GM19463 (cell line): ENCODE measurements around the gene OR1I1.
"Not testable (repeated sequence)": the region's sequence is repeated elsewhere in the genome, so short reads cannot be mapped to it uniquely, and the experiment has no call there.

Experiments used
- ATAC-seq: cut with Tn5 transposase; IDR thresholded peaks from one replicate; pipeline ENCODE4 v1.9.1; 2021; ENCODE audit warnings: mild to moderate bottlenecking, moderate library complexity; ENCODE audit not compliant: unreplicated experiment

The OR1I1 gene

GRCh38 chr19:15097980-15098379, 16.0 kb downstream of the OR1I1 start:
- not testable (repeated sequence) for ATAC-seq

DNA sequence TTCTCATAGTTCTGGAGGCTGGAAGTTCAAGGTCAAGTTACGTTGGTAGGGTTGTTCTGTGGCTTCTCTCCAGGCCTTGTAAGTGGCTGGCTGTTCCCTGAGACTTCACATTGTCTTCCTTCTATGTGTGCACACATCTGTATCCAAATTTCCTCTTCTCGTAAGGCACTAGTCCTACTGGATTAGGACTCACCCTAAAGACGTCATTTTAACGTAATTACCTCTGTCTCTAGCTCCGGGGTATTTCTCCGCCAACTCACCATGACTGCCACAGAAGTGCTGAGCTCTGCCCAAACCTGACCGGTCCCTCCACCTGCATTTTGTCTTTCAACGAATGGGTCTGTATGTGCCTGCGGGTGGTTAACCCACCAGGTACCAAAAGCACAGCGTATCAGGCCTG, 16.4 kb downstream of the OR1I1 start:
- ATAC-seq, result no peak

- ATAC-seq, result no peak
These were observed 17.1 kb downstream of the OR1I1 start for GRCh38 chr19:15099017-15099582.

DNA sequence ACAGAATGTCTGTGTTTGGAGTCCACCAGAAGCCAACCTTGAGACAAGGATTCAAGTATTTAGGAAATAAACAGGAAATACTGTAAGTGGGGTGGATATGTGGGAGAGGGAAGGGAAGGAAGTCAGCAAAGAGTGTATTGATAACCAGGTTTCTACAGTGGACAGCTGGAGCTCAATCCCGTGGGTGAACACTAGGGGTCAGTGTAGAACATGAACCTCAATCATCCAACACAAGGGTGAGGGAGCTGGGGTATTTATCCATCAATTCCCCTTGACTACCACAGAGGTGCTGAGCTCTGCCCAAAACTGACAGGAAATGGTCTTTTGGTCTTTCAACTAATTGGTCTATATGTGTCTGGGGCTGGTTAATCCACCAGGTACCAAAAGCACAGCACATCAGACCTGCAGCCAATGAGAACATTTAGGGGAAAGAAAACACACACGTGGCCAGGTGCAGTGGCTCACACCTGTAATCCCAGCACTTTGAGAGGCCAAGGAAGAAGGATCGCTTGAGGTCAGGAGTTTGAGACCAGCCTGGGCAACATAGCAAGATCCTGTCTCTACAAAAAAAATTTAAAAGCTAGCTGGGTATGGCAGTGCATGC, 19.6 kb downstream of the OR1I1 start:
- no peak for ATAC-seq

GRCh38 chr19:15104003-15104402, 22.0 kb downstream of the OR1I1 start:
- no peak for ATAC-seq

- ATAC-seq, result no peak
These were observed 22.4 kb downstream of the OR1I1 start for GRCh38 chr19:15104411-15104810.

- ATAC-seq, result no peak
These were observed 23.0 kb downstream of the OR1I1 start for GRCh38 chr19:15105044-15105443.

DNA sequence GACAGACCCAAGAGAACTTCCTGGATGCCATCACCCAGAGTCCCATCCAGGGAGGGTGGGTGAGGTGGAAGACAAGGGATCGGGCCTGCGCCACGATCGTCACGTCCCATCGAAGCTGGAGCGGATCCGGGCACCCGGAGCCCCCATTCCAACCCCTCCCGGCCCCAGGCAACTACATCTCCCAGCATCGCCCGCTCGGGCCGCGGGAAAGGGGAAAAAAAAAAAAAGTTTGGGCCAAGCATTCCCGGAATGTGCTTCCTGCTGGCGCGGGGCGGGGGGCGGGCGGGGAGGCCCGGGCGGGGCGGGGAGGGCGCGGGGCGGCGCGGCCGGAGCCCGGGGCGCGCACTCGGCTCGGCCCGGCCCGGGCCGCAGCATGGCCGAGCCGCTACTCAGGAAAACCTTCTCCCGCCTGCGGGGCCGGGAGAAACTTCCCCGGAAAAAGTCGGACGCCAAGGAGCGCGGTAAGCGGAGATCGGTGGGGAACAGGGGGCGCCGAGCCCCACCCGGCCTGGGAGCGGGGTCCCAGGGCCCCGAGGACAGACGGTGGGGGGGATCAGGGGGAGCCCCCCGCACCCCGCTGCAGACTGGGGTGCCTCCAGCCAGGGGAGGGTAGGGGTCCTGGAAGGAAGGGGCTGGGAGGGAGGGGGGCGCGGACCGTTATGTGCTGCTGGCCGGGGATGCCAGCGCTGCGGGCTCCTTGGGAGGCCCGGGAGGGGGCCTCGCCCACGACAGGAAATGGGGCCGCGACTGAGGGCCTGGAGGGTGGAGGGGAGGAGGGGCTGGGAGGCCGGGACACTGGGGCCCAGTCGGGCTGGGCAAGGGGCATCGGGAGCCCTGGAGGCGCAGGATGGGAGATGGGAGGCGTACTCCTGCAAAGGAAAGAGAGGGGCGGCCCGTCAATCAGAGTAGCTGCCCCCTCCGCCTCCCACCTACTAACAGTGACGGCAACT, 25.3 kb downstream of the OR1I1 start, which contains the start of gene SYDE1:
Gene SYDE1, plus strand, starts transcription at position 341 of the 950 bp plus-strand sequence. Its CDS starts 33 bp downstream, at position 374.
- ATAC-seq, result no peak

DNA sequence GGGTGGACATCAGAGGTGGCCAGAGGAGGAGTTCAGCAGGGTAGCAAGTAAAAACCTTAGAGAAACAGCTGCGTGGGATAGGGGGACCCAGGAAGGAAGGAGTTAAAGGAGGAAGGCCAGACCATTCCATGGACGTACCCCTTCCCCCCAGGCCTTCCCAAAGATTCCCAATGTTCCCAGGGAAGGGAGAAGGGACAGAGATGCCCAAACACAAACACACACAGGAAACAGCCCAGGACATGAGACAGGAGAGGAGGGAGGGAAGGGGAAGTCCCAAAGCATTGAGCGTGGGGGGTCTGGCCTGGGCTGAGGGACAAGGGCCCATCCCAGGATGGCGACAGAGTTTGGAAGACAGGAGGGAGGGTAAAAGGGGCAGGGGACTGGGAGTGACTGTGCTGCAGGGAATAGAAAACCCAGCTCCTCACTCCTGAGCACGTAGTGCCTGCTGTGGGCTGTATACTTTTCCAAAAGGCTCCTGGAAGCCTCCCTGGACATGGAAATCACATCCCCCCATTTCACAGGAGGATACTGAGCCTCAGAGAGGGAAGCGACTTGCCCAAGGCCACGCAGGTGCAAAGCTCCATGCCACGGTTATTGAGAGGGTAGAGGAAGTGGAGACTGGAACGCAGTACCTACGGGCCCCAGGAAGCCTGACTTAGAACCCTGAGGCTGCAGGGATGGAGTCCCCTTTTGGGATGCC, 26.3 kb downstream of the OR1I1 start:
- no peak for ATAC-seq

- no peak for ATAC-seq
These were observed 27.1 kb downstream of the OR1I1 start for GRCh38 chr19:15108845-15109767.

DNA sequence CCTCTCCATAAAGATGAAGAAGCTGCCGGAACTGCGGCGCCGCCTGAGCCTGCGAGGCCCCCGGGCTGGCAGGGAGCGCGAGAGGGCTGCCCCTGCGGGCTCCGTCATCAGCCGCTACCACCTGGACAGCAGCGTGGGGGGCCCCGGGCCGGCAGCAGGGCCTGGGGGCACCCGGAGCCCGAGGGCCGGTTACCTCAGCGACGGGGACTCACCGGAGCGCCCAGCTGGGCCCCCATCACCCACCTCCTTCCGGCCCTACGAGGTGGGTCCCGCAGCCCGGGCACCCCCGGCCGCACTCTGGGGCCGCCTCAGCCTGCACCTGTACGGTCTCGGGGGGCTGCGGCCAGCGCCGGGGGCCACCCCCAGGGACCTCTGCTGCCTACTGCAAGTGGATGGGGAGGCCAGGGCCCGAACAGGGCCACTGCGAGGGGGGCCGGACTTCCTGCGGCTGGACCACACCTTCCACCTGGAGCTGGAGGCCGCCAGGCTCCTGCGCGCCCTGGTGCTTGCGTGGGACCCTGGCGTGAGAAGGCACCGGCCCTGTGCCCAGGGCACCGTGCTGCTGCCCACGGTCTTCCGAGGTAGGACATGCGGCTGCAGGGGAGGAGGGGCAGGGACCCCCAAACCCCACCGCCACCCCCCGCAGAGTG, 27.9 kb downstream of the OR1I1 start:
- no peak for ATAC-seq

DNA sequence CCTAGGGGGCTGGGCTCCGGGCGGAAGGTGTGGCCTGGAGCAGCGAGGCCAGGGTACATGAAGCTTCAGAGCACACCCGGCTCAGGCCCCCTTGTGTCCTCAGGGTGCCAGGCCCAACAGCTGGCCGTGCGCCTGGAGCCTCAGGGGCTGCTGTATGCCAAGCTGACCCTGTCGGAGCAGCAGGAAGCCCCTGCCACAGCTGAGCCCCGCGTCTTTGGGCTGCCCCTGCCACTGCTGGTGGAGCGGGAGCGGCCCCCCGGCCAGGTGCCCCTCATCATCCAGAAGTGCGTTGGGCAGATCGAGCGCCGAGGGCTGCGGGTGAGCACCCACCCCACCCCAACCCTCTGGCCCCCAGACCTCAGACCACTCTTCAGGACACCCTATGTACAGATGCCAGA, 28.4 kb downstream of the OR1I1 start:
- no peak for ATAC-seq

DNA sequence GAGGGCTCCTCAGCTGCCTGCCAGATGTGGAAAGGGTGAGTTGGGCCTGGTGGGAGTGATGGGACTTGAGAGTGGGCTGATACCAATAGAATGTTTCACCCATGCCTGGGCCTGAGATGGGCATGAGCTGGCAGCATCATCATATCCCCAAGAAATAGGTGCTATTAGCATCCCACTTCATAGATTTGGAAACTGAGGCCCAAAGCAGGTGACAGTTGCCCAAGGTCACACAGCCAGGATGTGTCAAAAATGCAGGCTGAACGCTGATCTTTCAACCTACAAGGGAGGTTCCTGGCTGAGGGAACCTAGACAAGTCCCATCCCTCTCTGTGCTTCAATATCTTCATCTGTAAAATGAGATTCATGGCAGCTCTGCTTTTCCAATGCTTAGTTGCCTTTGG, 29.7 kb downstream of the OR1I1 start:
- no peak for ATAC-seq

DNA sequence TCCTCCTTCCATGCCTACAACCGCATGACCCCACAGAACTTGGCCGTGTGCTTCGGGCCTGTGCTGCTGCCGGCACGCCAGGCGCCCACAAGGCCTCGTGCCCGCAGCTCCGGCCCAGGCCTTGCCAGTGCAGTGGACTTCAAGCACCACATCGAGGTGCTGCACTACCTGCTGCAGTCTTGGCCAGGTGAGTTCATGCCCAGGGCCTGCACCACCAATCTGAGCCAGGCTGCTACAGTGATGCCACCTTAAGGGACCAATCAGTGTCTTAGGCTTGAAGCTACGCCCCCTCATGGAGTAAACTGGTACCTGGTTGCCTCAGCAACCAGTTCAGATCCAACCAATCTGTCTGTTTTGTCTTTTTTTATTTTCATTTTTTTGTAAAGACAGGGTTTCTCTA, 30.4 kb downstream of the OR1I1 start:
- ATAC-seq, result no peak

DNA sequence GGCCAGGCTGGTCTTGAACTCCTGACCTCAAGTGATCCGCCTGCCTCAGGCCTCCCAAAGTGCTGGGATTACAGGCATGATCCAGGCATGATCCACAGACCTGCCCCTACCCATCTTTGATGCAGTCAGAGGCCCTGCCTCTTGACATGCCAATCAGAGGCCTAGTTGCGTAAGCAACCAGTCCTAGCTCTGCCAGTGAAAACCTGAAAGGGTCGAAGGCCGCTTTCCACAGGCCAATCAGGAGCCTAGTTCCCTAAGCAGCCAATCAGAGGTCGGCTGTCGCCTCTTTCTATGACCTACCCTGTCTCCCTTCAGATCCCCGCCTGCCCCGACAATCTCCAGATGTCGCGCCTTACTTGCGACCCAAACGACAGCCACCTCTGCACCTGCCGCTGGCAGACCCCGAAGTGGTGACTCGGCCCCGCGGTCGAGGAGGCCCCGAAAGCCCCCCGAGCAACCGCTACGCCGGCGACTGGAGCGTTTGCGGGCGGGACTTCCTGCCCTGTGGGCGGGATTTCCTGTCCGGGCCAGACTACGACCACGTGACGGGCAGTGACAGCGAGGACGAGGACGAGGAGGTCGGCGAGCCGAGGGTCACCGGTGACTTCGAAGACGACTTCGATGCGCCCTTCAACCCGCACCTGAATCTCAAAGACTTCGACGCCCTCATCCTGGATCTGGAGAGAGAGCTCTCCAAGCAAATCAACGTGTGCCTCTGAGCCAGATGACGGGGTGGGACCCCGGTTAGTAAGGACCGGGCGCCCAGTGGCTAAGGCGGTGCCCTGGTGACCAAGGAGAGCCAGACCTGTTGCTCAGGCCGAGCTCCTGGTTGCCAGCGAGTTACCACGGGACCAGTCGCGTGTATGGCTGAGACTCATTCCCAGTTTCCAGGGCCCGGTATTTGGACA, 31.5 kb downstream of the OR1I1 start:
- no peak for ATAC-seq

GRCh38 chr19:15114153-15114540, 32.1 kb downstream of the OR1I1 start:
- ATAC-seq, result no peak

GRCh38 chr19:15115080-15115479, 33.1 kb downstream of the OR1I1 start:
- ATAC-seq, result no peak

DNA sequence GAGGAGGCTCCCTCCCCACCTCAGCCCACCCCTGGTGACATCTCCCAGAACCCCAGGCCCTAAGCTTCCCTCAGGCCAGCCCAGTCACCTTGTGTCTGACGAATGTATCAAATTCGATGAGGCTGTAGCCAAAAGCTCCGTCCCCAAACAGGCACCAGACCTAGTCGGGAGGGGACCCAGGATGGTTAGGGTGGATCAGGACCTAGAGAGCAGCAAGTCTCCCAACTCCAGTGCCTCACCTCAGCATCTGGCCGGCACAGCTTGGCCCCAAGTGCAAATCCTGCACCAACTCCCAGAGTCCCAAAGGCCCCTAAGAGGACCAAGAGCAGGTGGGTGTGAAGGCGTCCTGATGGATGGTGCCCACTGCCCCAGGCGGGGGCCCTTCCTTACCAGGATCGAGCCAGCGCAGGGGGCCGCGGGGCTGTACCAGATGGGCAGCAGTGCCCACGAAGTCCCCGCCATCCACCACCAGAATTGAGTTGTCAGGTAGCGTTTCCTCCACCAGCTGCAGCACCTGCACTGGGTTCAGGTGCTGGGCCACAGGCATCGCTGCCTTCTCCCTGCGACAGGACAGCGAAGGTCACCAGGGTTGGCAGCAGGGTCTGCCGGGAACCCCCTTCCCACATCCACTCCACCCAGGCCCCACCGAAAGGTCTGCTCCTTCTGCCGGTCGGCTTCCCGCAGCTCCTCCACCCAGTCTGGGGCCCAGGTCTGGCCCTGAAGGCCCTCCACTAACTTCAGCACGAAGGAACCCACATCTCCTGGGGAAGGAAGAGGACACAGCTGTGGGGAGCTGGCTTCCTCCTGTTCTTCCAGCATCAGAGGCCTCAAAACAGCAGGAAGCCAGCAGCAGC, 34.0 kb downstream of the OR1I1 start:
- no peak for ATAC-seq
